ENCODE data around the gene CAMTA1. TPM values are rescaled to one million over a fixed set of nuclear protein-coding genes. Genes with fewer than 3 reads are reported as not detected.

Gene CAMTA1
- total RNA-seq, 2 donors from 2014 or later = 36.5 to 57.5 TPM

GRCh38 chr1:7421471-7422075 is 636.3 kb downstream of the CAMTA1 start:
- no peak overlapping the region for H3K4me3 Mint-ChIP-seq
- H3K9me3 Mint-ChIP-seq = no peaks in the 10 kb centered on the region
- peaks cover 7 to 9% of the 10 kb centered on the region in 2 donors for H3K27me3 Mint-ChIP-seq
- no peaks in the 10 kb centered on the region for H3K36me3 Mint-ChIP-seq
- H3K4me1 Mint-ChIP-seq (ENCODE audit: low read depth in 2 of 2) = no peaks in the 10 kb centered on the region
- ATAC-seq (peak in 1 of 2 donors; percentile 13), DNase-seq (ENCODE audit: low spot score) (peak; percentile 56)
- H3K27ac Mint-ChIP-seq = no peak overlapping the region

- H3K4me3 Mint-ChIP-seq = no peak overlapping the region
- no peaks in the 10 kb centered on the region for H3K9me3 Mint-ChIP-seq
- DNase-seq (ENCODE audit: low spot score) (peak; percentile 48), ATAC-seq (peak in 1 of 2 donors; percentile 6)
- H3K36me3 Mint-ChIP-seq = no peaks in the 10 kb centered on the region
- no peaks in the 10 kb centered on the region for H3K4me1 Mint-ChIP-seq (ENCODE audit: low read depth in 2 of 2)
- H3K27ac Mint-ChIP-seq = no peak overlapping the region
- peaks cover 7% of the 10 kb centered on the region in 2 donors for H3K27me3 Mint-ChIP-seq
These were observed 636.8 kb downstream of the CAMTA1 start for GRCh38 chr1:7422081-7422480.

- ATAC-seq (peak in 1 of 2 donors; percentile 16), DNase-seq (ENCODE audit: low spot score) (peak; percentile 25)
- Mint-ChIP-seq H3K27ac (no peak overlapping the region), H3K36me3 (no peaks in the 10 kb centered on the region), H3K4me1 (ENCODE audit: low read depth in 2 of 2) (no peaks in the 10 kb centered on the region), H3K4me3 (no peak overlapping the region), H3K27me3 (peaks cover 7% of the 10 kb centered on the region in 2 donors), H3K9me3 (no peaks in the 10 kb centered on the region)
These were observed 637.3 kb downstream of the CAMTA1 start for GRCh38 chr1:7422561-7422960.

GRCh38 chr1:7422966-7423365 is 637.7 kb downstream of the CAMTA1 start:
- H3K27me3 Mint-ChIP-seq = peaks cover 7% of the 10 kb centered on the region in 2 donors
- no peak for DNase-seq (ENCODE audit: low spot score)

GRCh38 chr1:7424352-7424890 is 639.2 kb downstream of the CAMTA1 start:
- Mint-ChIP-seq H3K36me3 (no peaks in the 10 kb centered on the region), H3K4me1 (ENCODE audit: low read depth in 2 of 2) (no peaks in the 10 kb centered on the region), H3K27me3 (peaks cover 5 to 7% of the 10 kb centered on the region in 2 donors), H3K27ac (no peak overlapping the region), H3K9me3 (no peaks in the 10 kb centered on the region), H3K4me3 (no peak overlapping the region)
- peak; percentile 20 for DNase-seq (ENCODE audit: low spot score)
- no peak for ATAC-seq

More at GRCh38 chr1:7422966-7423365, 637.7 kb downstream of the CAMTA1 start:
- ATAC-seq = no peak
- Mint-ChIP-seq H3K9me3 (no peaks in the 10 kb centered on the region), H3K36me3 (no peaks in the 10 kb centered on the region), H3K4me1 (ENCODE audit: low read depth in 2 of 2) (no peaks in the 10 kb centered on the region), H3K4me3 (no peak overlapping the region), H3K27ac (no peak overlapping the region)

- H3K36me3 Mint-ChIP-seq = no peaks in the 10 kb centered on the region
- no peaks in the 10 kb centered on the region for H3K9me3 Mint-ChIP-seq
- no peak overlapping the region for H3K4me3 Mint-ChIP-seq
- H3K27ac Mint-ChIP-seq = no peak overlapping the region
- DNase-seq (ENCODE audit: low spot score) (peak; percentile 49), ATAC-seq (peak in 1 of 2 donors; percentile 15)
- H3K27me3 Mint-ChIP-seq = peaks cover 3% of the 10 kb centered on the region in 2 donors
- no peaks in the 10 kb centered on the region for H3K4me1 Mint-ChIP-seq (ENCODE audit: low read depth in 2 of 2)
These were observed 640.0 kb downstream of the CAMTA1 start for GRCh38 chr1:7425229-7425628.

- no peaks in the 10 kb centered on the region for H3K36me3 Mint-ChIP-seq
- peak in 1 of 2 donors; percentile 29 for ATAC-seq
- peak; percentile 57 for DNase-seq (ENCODE audit: low spot score)
- H3K4me1 Mint-ChIP-seq (ENCODE audit: low read depth in 2 of 2) = no peaks in the 10 kb centered on the region
- no peak overlapping the region for H3K4me3 Mint-ChIP-seq
- peaks cover 0 to 2% of the 10 kb centered on the region in 2 donors for H3K27me3 Mint-ChIP-seq
- no peaks in the 10 kb centered on the region for H3K9me3 Mint-ChIP-seq
- no peak overlapping the region for H3K27ac Mint-ChIP-seq
These were observed 640.5 kb downstream of the CAMTA1 start for GRCh38 chr1:7425771-7426170.

GRCh38 chr1:7426780-7427604 is 641.7 kb downstream of the CAMTA1 start:
- peak; percentile 31 for DNase-seq (ENCODE audit: low spot score)
- H3K4me1 Mint-ChIP-seq (ENCODE audit: low read depth in 2 of 2) = no peaks in the 10 kb centered on the region
- no peak for ATAC-seq
- H3K4me3 Mint-ChIP-seq = no peak overlapping the region
- H3K27me3 Mint-ChIP-seq = no peaks in the 10 kb centered on the region
- H3K27ac Mint-ChIP-seq = no peak overlapping the region
- H3K36me3 Mint-ChIP-seq = no peaks in the 10 kb centered on the region
- no peaks in the 10 kb centered on the region for H3K9me3 Mint-ChIP-seq

- H3K4me3 Mint-ChIP-seq = no peak overlapping the region
- no peak overlapping the region for H3K27ac Mint-ChIP-seq
- ATAC-seq = no peak
- no peaks in the 10 kb centered on the region for H3K36me3 Mint-ChIP-seq
- no peaks in the 10 kb centered on the region for H3K4me1 Mint-ChIP-seq (ENCODE audit: low read depth in 2 of 2)
- peak; percentile 40 for DNase-seq (ENCODE audit: low spot score)
- H3K9me3 Mint-ChIP-seq = no peaks in the 10 kb centered on the region
- H3K27me3 Mint-ChIP-seq = no peaks in the 10 kb centered on the region
These were observed 642.5 kb downstream of the CAMTA1 start for GRCh38 chr1:7427605-7428300.

GRCh38 chr1:7429290-7429689 is 644.0 kb downstream of the CAMTA1 start:
- no peaks in the 10 kb centered on the region for H3K36me3 Mint-ChIP-seq
- no peaks in the 10 kb centered on the region for H3K4me1 Mint-ChIP-seq (ENCODE audit: low read depth in 2 of 2)
- no peaks in the 10 kb centered on the region for H3K9me3 Mint-ChIP-seq
- no peaks in the 10 kb centered on the region for H3K27me3 Mint-ChIP-seq
- ATAC-seq = no peak
- peak; percentile 6 for DNase-seq (ENCODE audit: low spot score)
- H3K27ac Mint-ChIP-seq = no peak overlapping the region
- no peak overlapping the region for H3K4me3 Mint-ChIP-seq

GRCh38 chr1:7430047-7430608 is 644.9 kb downstream of the CAMTA1 start:
- Mint-ChIP-seq H3K36me3 (no peaks in the 10 kb centered on the region), H3K4me1 (ENCODE audit: low read depth in 2 of 2) (no peaks in the 10 kb centered on the region), H3K27ac (no peak overlapping the region), H3K4me3 (no peak overlapping the region), H3K27me3 (no peaks in the 10 kb centered on the region), H3K9me3 (no peaks in the 10 kb centered on the region)
- ATAC-seq = no peak
- DNase-seq (ENCODE audit: low spot score) = peak; percentile 5

- ATAC-seq = no peak
- no peaks in the 10 kb centered on the region for H3K36me3 Mint-ChIP-seq
- peak; percentile 6 for DNase-seq (ENCODE audit: low spot score)
- no peaks in the 10 kb centered on the region for H3K4me1 Mint-ChIP-seq (ENCODE audit: low read depth in 2 of 2)
- H3K9me3 Mint-ChIP-seq = no peaks in the 10 kb centered on the region
- H3K27ac Mint-ChIP-seq = no peak overlapping the region
- no peak overlapping the region for H3K4me3 Mint-ChIP-seq
- H3K27me3 Mint-ChIP-seq = no peaks in the 10 kb centered on the region
These were observed 645.4 kb downstream of the CAMTA1 start for GRCh38 chr1:7430691-7431090.

- Mint-ChIP-seq H3K27me3 (no peaks in the 10 kb centered on the region), H3K4me3 (no peak overlapping the region), H3K27ac (no peak overlapping the region), H3K9me3 (no peaks in the 10 kb centered on the region), H3K4me1 (ENCODE audit: low read depth in 2 of 2) (no peaks in the 10 kb centered on the region), H3K36me3 (no peaks in the 10 kb centered on the region)
- peak; percentile 40 for DNase-seq (ENCODE audit: low spot score)
- no peak for ATAC-seq
These were observed 647.0 kb downstream of the CAMTA1 start for GRCh38 chr1:7432102-7432899.

Data from natural killer cell treated with Interleukin-12 subunit alpha and Interleukin-12 subunit beta and Interleukin-15 and Interleukin-18, amount 100 ng/mL, for 72 hours (primary cell).